NCI-H748 treated with DMSO at 0.1 percent for 48 hours (cell line): ENCODE measurements around the gene NT5M.

ENCODE experiments used
- DNase-seq: peaks from one replicate; lab custom pipeline; 2025; lab: John Stamatoyannopoulos, UW

The NT5M gene

GRCh38 chr17:17395246-17395802 is 92.2 kb downstream of the NT5M start:
- DNase-seq: no peak

- DNase-seq: no peak
Measured at GRCh38 chr17:17395885-17396284, 92.7 kb downstream of the NT5M start.
